NK-92 treated with Interleukin-12 subunit alpha and Interleukin-12 subunit beta, amount 100 ng/mL, for 24 hours (cell line): ENCODE results near the gene LCMT1.

Source experiments
- DNase-seq: peaks from one replicate; lab custom pipeline; 2025; lab: John Stamatoyannopoulos, UW

Gene LCMT1

DNA sequence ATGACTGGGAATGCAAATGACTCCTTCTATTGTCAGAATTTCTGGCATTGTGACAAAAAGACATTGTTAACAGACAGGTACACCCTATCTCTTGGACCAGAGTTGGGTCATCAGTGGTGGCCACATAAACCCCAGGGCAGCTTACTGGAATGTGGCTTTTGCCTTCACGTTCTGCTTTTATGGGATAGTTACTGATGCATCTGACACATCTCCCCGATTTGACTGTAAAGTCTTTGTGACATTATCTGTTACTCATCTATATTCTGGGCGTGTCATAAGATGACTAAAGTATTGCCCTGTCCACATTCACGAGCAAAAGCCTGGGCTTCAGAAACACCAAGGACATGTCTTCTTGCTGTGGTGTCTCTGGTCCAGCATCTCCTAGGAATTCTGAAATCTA lies 86.5 kb downstream of the LCMT1 start:
- DNase-seq = no peak

- DNase-seq = no peak
These were observed 87.9 kb downstream of the LCMT1 start for GRCh38 chr16:25199457-25199856.

GRCh38 chr16:25210758-25211157 lies 99.2 kb downstream of the LCMT1 start:
- no peak for DNase-seq

GRCh38 chr16:25212636-25213035 lies 101.1 kb downstream of the LCMT1 start:
- DNase-seq = no peak

GRCh38 chr16:25213709-25214397 lies 102.3 kb downstream of the LCMT1 start:
- DNase-seq = no peak

DNA sequence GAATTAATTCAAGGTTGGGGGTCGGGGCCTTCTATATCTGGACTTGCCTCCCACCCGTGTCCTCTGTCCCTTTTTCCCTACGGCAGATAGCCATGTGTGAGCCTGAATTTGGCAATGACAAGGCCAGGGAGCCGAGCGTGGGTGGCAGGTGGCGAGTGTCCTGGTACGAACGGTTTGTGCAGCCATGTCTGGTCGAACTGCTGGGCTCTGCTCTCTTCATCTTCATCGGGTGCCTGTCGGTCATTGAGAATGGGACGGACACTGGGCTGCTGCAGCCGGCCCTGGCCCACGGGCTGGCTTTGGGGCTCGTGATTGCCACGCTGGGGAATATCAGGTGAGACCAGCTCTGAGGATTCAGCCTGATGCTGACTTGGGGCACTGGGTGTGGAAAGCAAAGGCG lies 105.6 kb downstream of the LCMT1 start:
- DNase-seq = no peak

- no peak for DNase-seq
These were observed 106.4 kb downstream of the LCMT1 start for GRCh38 chr16:25217921-25218320.

DNA sequence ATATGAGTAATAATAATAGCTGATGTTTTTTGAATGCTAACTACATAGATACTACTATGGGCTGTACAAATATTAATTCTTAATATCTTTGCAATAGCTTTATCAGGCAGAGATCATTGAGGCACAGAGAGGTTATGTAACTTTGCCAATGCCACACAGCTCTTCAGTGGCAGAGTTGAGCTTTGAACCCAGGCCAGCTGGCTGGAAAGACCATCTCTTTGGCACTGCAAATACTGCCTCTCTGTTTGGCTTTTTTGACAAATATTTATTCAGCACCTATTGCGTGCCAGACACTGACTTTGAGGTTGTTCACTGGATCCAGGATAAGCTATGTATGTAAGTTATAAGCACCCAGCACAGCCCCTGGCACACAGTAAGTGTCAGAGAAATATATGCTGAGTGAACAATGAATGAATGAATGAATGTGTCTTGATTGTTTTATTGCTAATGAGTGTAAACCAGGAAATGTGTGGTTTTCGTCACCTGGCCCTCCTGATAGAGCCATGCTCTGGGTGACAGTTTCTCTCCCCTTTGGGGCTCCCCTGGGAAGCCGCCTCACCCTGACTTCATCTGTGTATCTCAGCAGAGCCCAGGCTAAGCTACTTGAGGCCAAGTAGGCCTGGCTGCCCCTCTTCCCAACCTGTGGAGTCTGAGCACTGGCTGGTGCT lies 107.7 kb downstream of the LCMT1 start:
- DNase-seq = no peak

DNA sequence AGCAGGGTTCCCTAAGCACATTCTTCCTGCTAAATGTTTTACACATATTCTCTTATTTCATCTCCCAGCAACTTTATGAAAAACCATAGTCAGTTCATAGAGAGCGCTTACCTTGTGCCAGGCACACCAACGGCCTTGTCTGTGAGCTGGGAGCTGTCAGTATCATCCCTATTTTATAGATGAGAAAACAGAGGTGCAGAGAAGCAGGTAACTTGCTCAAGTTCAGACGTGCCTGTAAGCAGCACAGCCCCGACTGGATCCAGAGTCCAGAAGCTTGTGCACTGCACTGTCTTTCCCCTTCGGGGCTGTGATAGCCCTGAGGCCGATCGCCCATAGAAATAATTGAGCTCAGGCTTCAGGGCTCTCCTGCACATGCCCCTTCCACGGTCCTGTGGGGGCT lies 111.4 kb downstream of the LCMT1 start:
- DNase-seq = no peak

DNA sequence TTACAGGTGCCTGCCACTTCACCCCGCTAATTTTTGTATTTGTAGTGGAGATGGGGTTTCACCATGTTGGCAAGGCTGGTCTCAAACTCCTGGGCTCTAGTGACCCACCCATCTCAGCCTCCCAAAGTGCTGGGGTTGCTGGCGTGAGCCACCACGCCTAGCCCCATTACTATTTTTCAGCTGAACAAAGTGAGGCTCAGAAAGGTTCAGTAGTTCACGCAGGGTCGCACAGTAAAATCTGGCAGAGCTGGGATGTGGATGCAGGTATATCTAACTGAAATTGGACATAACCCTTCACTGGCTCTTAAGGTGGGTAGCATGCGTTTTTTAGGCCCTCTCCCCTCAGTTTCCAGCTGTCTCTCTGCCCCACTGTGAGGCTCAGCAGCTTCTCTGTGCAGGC lies 112.4 kb downstream of the LCMT1 start:
- no peak for DNase-seq

GRCh38 chr16:25224731-25225319 lies 113.3 kb downstream of the LCMT1 start:
- no peak for DNase-seq
